ENCODE data around the gene MAF.
A peak's percentile ranks its signal among the peaks of the same experiment; 100 is the strongest.

DNA sequence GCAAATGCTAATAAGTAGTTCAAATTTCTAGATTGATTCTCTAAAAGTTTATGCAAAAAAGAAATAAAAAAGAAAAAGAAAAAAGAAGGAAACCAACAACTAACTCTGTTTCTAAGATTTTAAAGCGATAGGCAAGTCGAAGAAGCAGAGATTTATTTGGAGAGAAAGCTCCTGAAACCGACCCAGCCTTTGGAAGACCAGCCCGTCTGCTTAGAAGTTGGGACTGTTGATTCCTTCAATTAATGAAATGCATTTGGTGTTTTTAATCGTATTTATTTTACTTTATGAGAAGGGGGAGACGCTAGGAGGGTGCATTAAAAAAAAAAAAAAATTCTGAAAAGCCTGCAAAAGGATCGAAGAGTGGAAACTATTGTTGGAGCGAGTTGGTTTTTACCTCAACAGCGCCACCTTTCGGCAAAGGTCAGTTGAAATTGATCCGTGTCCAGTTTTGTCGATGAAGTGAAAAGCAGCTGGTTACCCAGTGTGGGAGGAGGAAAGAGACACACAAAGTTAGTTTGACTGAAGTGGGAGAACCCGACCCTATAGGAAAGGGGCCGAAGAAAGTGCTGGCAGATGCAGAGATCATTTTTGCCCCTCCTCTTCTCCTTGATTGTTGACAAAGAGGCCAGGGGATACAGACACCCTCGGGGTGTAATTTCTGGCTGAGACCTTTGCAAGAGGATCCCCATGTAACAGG lies 1.5 kb upstream of the MAF start:
- TF ChIP-seq POLR2A (IDR thresholded peaks at IDR 0.05) (no peak), CTCF (IDR thresholded peaks at IDR 0.05) (peak; percentile 69 to 85 (median 80))
